Astrocyte (in vitro differentiated cells and primary cell): ENCODE data around the gene BMP10. TPM values are rescaled to one million over a fixed set of nuclear protein-coding genes. Genes with fewer than 3 reads are reported as not detected.

Experiments used
- DNase-seq: peaks from one replicate; pipeline ENCODE4 v3.0.0-alpha.2; 2010; ENCODE audit warnings: low read depth
- FAIRE-seq: peaks from 2 replicates; lab custom pipeline; 2011; peaks lifted over from hg19 to GRCh38; lab: Jason Lieb, UNC
- H2AFZ ChIP-seq: 2 replicates; pipeline ENCODE4 v1.6.0; 2012; ENCODE audit warnings: low read depth, low read length, inconsistent platforms
- H3K27ac ChIP-seq: 2 replicates; pipeline ENCODE4 v1.5.1; 2011; ENCODE audit warnings: low read depth, low read length, inconsistent platforms
- H3K27me3 ChIP-seq: 2 replicates; pipeline ENCODE4 v1.6.0; 2011; ENCODE audit warnings: low read length, inconsistent platforms; ENCODE audit not compliant: insufficient read depth
- H3K36me3 ChIP-seq: 2 replicates; pipeline ENCODE4 v1.5.1; 2011; ENCODE audit warnings: low read length, inconsistent platforms; ENCODE audit not compliant: insufficient read depth
- H3K4me1 ChIP-seq: 2 replicates; pipeline ENCODE4 v1.5.1; 2011; ENCODE audit warnings: low read length, inconsistent platforms; ENCODE audit not compliant: insufficient read depth
- H3K4me2 ChIP-seq: 2 replicates; pipeline ENCODE4 v1.6.0; 2012; ENCODE audit warnings: low read length, inconsistent platforms
- H3K4me3 ChIP-seq: 2 replicates; pipeline ENCODE4 v1.5.1; 2011; ENCODE audit warnings: low read depth, mild to moderate bottlenecking, low read length, inconsistent platforms; ENCODE audit not compliant: insufficient read depth
- H3K79me2 ChIP-seq: 2 replicates; pipeline ENCODE4 v1.6.0; 2012; ENCODE audit warnings: mild to moderate bottlenecking, low read length, inconsistent platforms; ENCODE audit not compliant: insufficient read depth
- H3K9ac ChIP-seq: 2 replicates; pipeline ENCODE4 v1.6.0; 2012; ENCODE audit warnings: mild to moderate bottlenecking, low read length, inconsistent platforms
- H3K9me3 ChIP-seq: 2 replicates; pipeline ENCODE4 v1.5.1; 2012; ENCODE audit warnings: low read depth, mild to moderate bottlenecking, low read length, inconsistent platforms; ENCODE audit not compliant: insufficient read depth
- H4K20me1 ChIP-seq: 2 replicates; pipeline ENCODE4 v1.6.0; 2012; ENCODE audit warnings: low read length, inconsistent platforms; ENCODE audit not compliant: insufficient read depth
- H3K27ac Mint-ChIP-seq: one replicate; pipeline ENCODE4 v1.8.0; 2021; ENCODE audit warnings: mild to moderate bottlenecking, mixed read lengths; ENCODE audit not compliant: unreplicated experiment
- H3K27me3 Mint-ChIP-seq: one replicate; pipeline ENCODE4 v1.8.0; 2021; ENCODE audit warnings: low read depth, mixed read lengths; ENCODE audit not compliant: unreplicated experiment
- H3K36me3 Mint-ChIP-seq: one replicate; pipeline ENCODE4 v1.8.0; 2021; ENCODE audit warnings: low read depth, mixed read lengths; ENCODE audit not compliant: unreplicated experiment
- H3K4me1 Mint-ChIP-seq: one replicate; pipeline ENCODE4 v1.8.0; 2021; ENCODE audit warnings: low read depth, mixed read lengths; ENCODE audit not compliant: unreplicated experiment
- H3K4me3 Mint-ChIP-seq: one replicate; pipeline ENCODE4 v1.8.0; 2021; ENCODE audit warnings: mild to moderate bottlenecking, moderate library complexity, mixed read lengths; ENCODE audit not compliant: unreplicated experiment
- H3K9me3 Mint-ChIP-seq: one replicate; pipeline ENCODE4 v1.8.0; 2021; ENCODE audit warnings: mild to moderate bottlenecking, mixed read lengths; ENCODE audit not compliant: unreplicated experiment
- EZH2 ChIP-seq: IDR thresholded peaks from 2 replicates; pipeline ENCODE4 v1.6.1; 2012; ENCODE audit warnings: mild to moderate bottlenecking, low read length, inconsistent platforms; ENCODE audit not compliant: insufficient read depth
- total RNA-seq: library from RNA; stranded (reverse); gene quantifications from 2 replicates; pipeline ENCODE4 v1.2.1, GENCODE V29; 2021
- TF ChIP-seq, protein P1 (sequence below): IDR thresholded peaks from 2 replicates; pipeline ENCODE4 v1.5.1; 2011; ENCODE audit warnings: low read depth, mild to moderate bottlenecking, inconsistent platforms, low read length, moderate library complexity; ENCODE audit not compliant: insufficient read depth

BMP10 gene
- total RNA-seq, 1 donor from 2014 or later: not detected

DNA sequence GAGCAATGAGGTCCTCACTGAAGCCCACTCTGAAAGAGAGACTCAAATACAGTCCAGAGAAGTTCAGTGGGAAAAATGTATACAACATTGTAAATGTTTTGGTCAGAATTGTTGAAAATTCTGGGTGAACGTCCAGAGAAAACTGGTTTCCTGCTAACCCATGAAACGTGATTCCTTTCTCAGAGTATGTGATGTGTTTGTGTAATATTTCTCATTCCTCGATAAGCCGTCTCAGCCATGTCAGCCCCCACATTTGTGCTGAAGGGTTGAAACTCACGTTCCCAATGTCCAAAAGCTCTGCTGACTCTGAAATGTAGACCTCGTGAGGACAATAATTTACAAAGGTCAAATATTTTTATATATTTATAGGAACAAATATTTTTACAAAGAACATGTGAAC lies 51.6 kb downstream of the BMP10 start:
- Histone ChIP-seq H3K9ac (no peak overlapping the region), H3K79me2 (no peaks in the 10 kb centered on the region), H3K4me3 (no peak overlapping the region), H3K4me2 (no peak overlapping the region), H3K36me3 (no peaks in the 10 kb centered on the region), H3K27ac (no peak overlapping the region), H3K4me1 (no peaks in the 10 kb centered on the region), H3K27me3 (peaks cover 2% of the 10 kb centered on the region), H4K20me1 (no peaks in the 10 kb centered on the region), H3K9me3 (no peaks in the 10 kb centered on the region), H2AFZ (no peak overlapping the region)
- H3K27me3 Mint-ChIP-seq: peaks cover 7% of the 10 kb centered on the region
- no peak overlapping the region for H3K27ac Mint-ChIP-seq
- no peaks in the 10 kb centered on the region for H3K9me3 Mint-ChIP-seq
- no peaks in the 10 kb centered on the region for H3K4me1 Mint-ChIP-seq
- H3K4me3 Mint-ChIP-seq: no peak overlapping the region
- no peak for FAIRE-seq
- TF ChIP-seq EZH2: no peak
- TF ChIP-seq, protein P1, sequence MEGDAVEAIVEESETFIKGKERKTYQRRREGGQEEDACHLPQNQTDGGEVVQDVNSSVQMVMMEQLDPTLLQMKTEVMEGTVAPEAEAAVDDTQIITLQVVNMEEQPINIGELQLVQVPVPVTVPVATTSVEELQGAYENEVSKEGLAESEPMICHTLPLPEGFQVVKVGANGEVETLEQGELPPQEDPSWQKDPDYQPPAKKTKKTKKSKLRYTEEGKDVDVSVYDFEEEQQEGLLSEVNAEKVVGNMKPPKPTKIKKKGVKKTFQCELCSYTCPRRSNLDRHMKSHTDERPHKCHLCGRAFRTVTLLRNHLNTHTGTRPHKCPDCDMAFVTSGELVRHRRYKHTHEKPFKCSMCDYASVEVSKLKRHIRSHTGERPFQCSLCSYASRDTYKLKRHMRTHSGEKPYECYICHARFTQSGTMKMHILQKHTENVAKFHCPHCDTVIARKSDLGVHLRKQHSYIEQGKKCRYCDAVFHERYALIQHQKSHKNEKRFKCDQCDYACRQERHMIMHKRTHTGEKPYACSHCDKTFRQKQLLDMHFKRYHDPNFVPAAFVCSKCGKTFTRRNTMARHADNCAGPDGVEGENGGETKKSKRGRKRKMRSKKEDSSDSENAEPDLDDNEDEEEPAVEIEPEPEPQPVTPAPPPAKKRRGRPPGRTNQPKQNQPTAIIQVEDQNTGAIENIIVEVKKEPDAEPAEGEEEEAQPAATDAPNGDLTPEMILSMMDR: no peak
- H3K36me3 Mint-ChIP-seq: no peaks in the 10 kb centered on the region
- no peak for DNase-seq

- Histone ChIP-seq H3K4me2 (no peak overlapping the region), H3K27ac (no peak overlapping the region), H3K4me3 (no peak overlapping the region), H3K9me3 (no peaks in the 10 kb centered on the region), H3K79me2 (no peaks in the 10 kb centered on the region), H3K36me3 (no peaks in the 10 kb centered on the region), H3K9ac (no peak overlapping the region), H3K27me3 (peaks cover 2% of the 10 kb centered on the region), H4K20me1 (no peaks in the 10 kb centered on the region), H3K4me1 (no peaks in the 10 kb centered on the region), H2AFZ (no peak overlapping the region)
- no peak for DNase-seq
- FAIRE-seq: no peak
- TF ChIP-seq, protein P1: no peak
- no peak for TF ChIP-seq EZH2
- Mint-ChIP-seq H3K27me3 (peaks cover 2% of the 10 kb centered on the region), H3K4me3 (no peak overlapping the region), H3K9me3 (no peaks in the 10 kb centered on the region), H3K4me1 (peaks cover 7% of the 10 kb centered on the region), H3K36me3 (no peaks in the 10 kb centered on the region), H3K27ac (no peak overlapping the region)
These were observed 53.9 kb downstream of the BMP10 start for GRCh38 chr2:68817306-68817705.

Other genes with a start within 250 kb of the BMP10 start
- gene PROKR1, start 227.8 kb downstream of the BMP10 start, total RNA-seq: 0.05 TPM in 1 of 2 replicates, not detected in the other
- gene ARHGAP25, start 136.6 kb downstream of the BMP10 start, total RNA-seq: 0.30 TPM in 1 of 2 replicates, not detected in the other
- not detected in 2 replicates for gene GKN2, start 81.5 kb upstream of the BMP10 start, total RNA-seq
- not detected in 2 replicates for gene GKN1, start 103.2 kb upstream of the BMP10 start, total RNA-seq
- gene ANTXR1, start 141.8 kb upstream of the BMP10 start, total RNA-seq: 67.8 and 71.7 TPM in 2 replicates